Middle frontal gyrus (tissue), 1 donor: ENCODE data around the gene GNPTAB.

ENCODE experiments used
- DNase-seq: peaks from one replicate; pipeline ENCODE4 v3.0.0-alpha.2; 2015; ENCODE audit warnings: low spot score; ENCODE audit errors: extremely low spot score

GNPTAB gene

GRCh38 chr12:101697197-101697929 lies 133.4 kb downstream of the GNPTAB start, which contains the start of gene CHPT1:
Gene CHPT1 (plus strand): TSS chr12:101697640. CDS start chr12:101697862, 222 bp downstream.
- no peak for DNase-seq

GRCh38 chr12:101696251-101697196 lies 134.2 kb downstream of the GNPTAB start:
- no peak for DNase-seq

- DNase-seq, result no peak
Observed at GRCh38 chr12:101695706-101696105, 135.1 kb downstream of the GNPTAB start.
